K562 (cell line): Measurements from ENCODE around the gene NRSN2. TPM values are rescaled to one million over a fixed set of nuclear protein-coding genes. Genes with fewer than 3 reads are reported as not detected.

Source experiments
- ARID1B ChIP-seq: fragments of 450-650 bp; IDR thresholded peaks from 2 replicates; pipeline ENCODE4 v1.6.1; 2016; ENCODE audit warnings: antibody characterized with exemption, mild to moderate bottlenecking, inconsistent platforms
- BRD4 ChIP-seq: fragments of 200-600 bp; sonication (generic); IDR thresholded peaks from 2 replicates; pipeline ENCODE4 v1.6.1; 2017; ENCODE audit warnings: inconsistent platforms
- CREM ChIP-seq: IDR thresholded peaks from 2 replicates; pipeline ENCODE4 v1.6.1; 2014; ENCODE audit warnings: antibody characterized with exemption, low read depth
- ELF2 ChIP-seq: fragments of 250-450 bp; sonication (Bioruptor Pico); IDR thresholded peaks from 2 replicates; pipeline ENCODE4 v1.5.0; 2021; ENCODE audit warnings: mild to moderate bottlenecking
- ESRRB ChIP-seq: fragments of 250-450 bp; sonication (Bioruptor Pico); IDR thresholded peaks from 2 replicates; pipeline ENCODE4 v1.5.0; 2020; ENCODE audit warnings: mild to moderate bottlenecking, moderate library complexity, borderline replicate concordance
- HNRNPH1 ChIP-seq: fragments of 200-400 bp; formaldehyde crosslinking; optimal IDR thresholded peaks from 2 replicates; pipeline ENCODE3; 2017; ENCODE audit warnings: low read depth, mild to moderate bottlenecking, low read length, moderate library complexity
- NFE2 ChIP-seq: IDR thresholded peaks from 2 replicates; pipeline ENCODE4 v1.6.1; 2014; ENCODE audit warnings: antibody characterized with exemption, low read depth
- NR2F6 ChIP-seq: fragments of 450-650 bp; formaldehyde crosslinking; IDR thresholded peaks from 2 replicates; pipeline ENCODE4 v1.4.0; 2020; ENCODE audit warnings: mild to moderate bottlenecking
- PRDM10 ChIP-seq: fragments of 450-650 bp; IDR thresholded peaks from 2 replicates; pipeline ENCODE4 v1.6.1; 2018; ENCODE audit not compliant: partially characterized antibody
- RHOXF2B ChIP-seq: fragments of 250-450 bp; sonication (Bioruptor Pico); conservative IDR thresholded peaks from 2 replicates; pipeline ENCODE4 v1.5.1; 2021
- SIX5 ChIP-seq, 2 experiments: IDR thresholded peaks; 2 replicates each; pipeline ENCODE4 v1.6.1; 2011; ENCODE audit warnings: low read length in 2 of 2, borderline replicate concordance in 1 of 2, low read depth in 1 of 2, mild to moderate bottlenecking in 1 of 2, moderate library complexity in 1 of 2; ENCODE audit not compliant: insufficient read depth in 1 of 2
- SMAD2 ChIP-seq: fragments of 150-350 bp; IDR thresholded peaks from 2 replicates; pipeline ENCODE4 v1.6.1; 2014; ENCODE audit warnings: low read depth, mild to moderate bottlenecking, low read length
- SMARCA5 ChIP-seq: fragments of 450-650 bp; IDR thresholded peaks from 2 replicates; pipeline ENCODE4 v1.6.1; 2016
- SMARCB1 ChIP-seq: IDR thresholded peaks from 2 replicates; pipeline ENCODE4 v1.6.1; 2011; ENCODE audit warnings: improper control_type of control experiment, low read depth; ENCODE audit not compliant: insufficient read length
- SREBF1 ChIP-seq: fragments of 150-350 bp; IDR thresholded peaks from 2 replicates; pipeline ENCODE4 v1.6.1; 2014; ENCODE audit warnings: antibody characterized with exemption, low read depth, low read length, borderline replicate concordance
- STAT6 ChIP-seq: sonication (generic); formaldehyde crosslinking; IDR thresholded peaks from 2 replicates; pipeline ENCODE4 v1.8.1; 2023; ENCODE audit warnings: mild to moderate bottlenecking, missing genetic modification reagents
- ZNF175 ChIP-seq: fragments of 200-800 bp; sonication (Bioruptor generic); IDR thresholded peaks from 2 replicates; pipeline ENCODE4 v1.6.1; 2016; ENCODE audit warnings: low read depth, mild to moderate bottlenecking, missing genetic modification characterization, missing compliant biosample characterization
- ZNF395 ChIP-seq: fragments of 200-800 bp; sonication (Bioruptor generic); IDR thresholded peaks from 2 replicates; pipeline ENCODE4 v1.6.1; 2017; ENCODE audit warnings: missing genetic modification characterization, missing compliant biosample characterization
- ZNF436 ChIP-seq: fragments of 250-450, 450-650 bp; sonication (Bioruptor Pico); formaldehyde crosslinking; IDR thresholded peaks from 2 replicates; pipeline ENCODE4 v1.7.0; 2020; ENCODE audit warnings: mild to moderate bottlenecking
- ZNF76 ChIP-seq: fragments of 250-450 bp; sonication (Bioruptor Pico); IDR thresholded peaks from 2 replicates; pipeline ENCODE4 v1.4.0; 2020; ENCODE audit warnings: mild to moderate bottlenecking, moderate library complexity, borderline replicate concordance
- ZSCAN29 ChIP-seq: fragments of 450-650 bp; IDR thresholded peaks from 2 replicates; pipeline ENCODE4 v1.6.1; 2017
- ZSCAN32 ChIP-seq: fragments of 450-650 bp; formaldehyde crosslinking; IDR thresholded peaks from 2 replicates; pipeline ENCODE4 v1.4.0; 2020; ENCODE audit warnings: mild to moderate bottlenecking, moderate library complexity
- polyA plus RNA-seq, 8 experiments: library from polyadenylated mRNA; depleted of rRNA in 4 of 8; stranded (reverse) in 5 of 8; unstranded in 3 of 8; fragments of >200 nt; fragmentation: Nextera tagmentation in 2 of 8; fragmentation: Illumina TruSeq in 1 of 8; extraction: Ambion mirVana in 2 of 8; extraction: Trizol in 1 of 8; gene quantifications; 2 replicates each; pipeline versions ENCODE4 v1.2.1 to v1.2.3, GENCODE V29; 2011 to 2014; ENCODE audit warnings: inconsistent platforms in 1 of 8, missing spikeins in 1 of 8
- total RNA-seq, 7 experiments: library from RNA; depleted of rRNA in 6 of 7; stranded (reverse); fragments of >200 nt in 6 of 7; fragmentation: Illumina TruSeq in 2 of 7; extraction: Trizol in 2 of 7; gene quantifications; 2 replicates each; pipeline versions ENCODE4 v1.2.1 to v1.2.3, GENCODE V29; 2011 to 2021; ENCODE audit warnings: low replicate concordance in 1 of 7

Gene NRSN2
- total and polyA plus RNA-seq, 9 of the 15 experiments (the other 6 are each of a cell fraction or from before 2014, with no cell fraction given) = 7.5 to 29.7 (median 11.1) TPM

GRCh38 chr20:347640-348484 lies 951 bp downstream of the NRSN2 start (continued):
- TF ChIP-seq STAT6 (CRISPR knock-in tag) (no peak), ESRRB (CRISPR knock-in tag) (no peak), NFE2 (no peak), SREBF1 (0 out of 2 replicates have a peak, but pooled peaks have one; percentile 35), NR2F6 (CRISPR knock-in tag) (no peak), ZSCAN32 (CRISPR knock-in tag) (no peak), CREM (peak; percentile 94), ZNF76 (CRISPR knock-in tag) (no peak), ZNF395 (CRISPR knock-in tag) (peak; percentile 44; the same call in 1 of the 2 replicates), RHOXF2B (CRISPR knock-in tag) (no peak), BRD4 (no peak), HNRNPH1 (no peak), ZNF175 (CRISPR knock-in tag) (0 out of 2 replicates have a peak, but pooled peaks have one; percentile 28), ZNF436 (CRISPR knock-in tag) (no peak), PRDM10 (no peak), SMAD2 (no peak), SMARCB1 (no peak), SIX5 (IDR thresholded peaks at IDR 0.05; ENCODE audit: borderline replicate concordance in 1 of 2, insufficient read depth in 1 of 2, low read depth in 1 of 2, low read length in 2 of 2) (no peak), ARID1B (peak; percentile 77; the same call in 1 of the 2 replicates), ELF2 (CRISPR knock-in tag) (no peak), ZSCAN29 (no peak), SMARCA5 (no peak; the same call in none of the 2 replicates)
